Measurements from ENCODE around the gene SECTM1. TPM values are rescaled to one million over a fixed set of nuclear protein-coding genes. Genes with fewer than 3 reads are reported as not detected.

Gene SECTM1
- total RNA-seq, 1 donor from 2014 or later: 0.27 TPM

DNA sequence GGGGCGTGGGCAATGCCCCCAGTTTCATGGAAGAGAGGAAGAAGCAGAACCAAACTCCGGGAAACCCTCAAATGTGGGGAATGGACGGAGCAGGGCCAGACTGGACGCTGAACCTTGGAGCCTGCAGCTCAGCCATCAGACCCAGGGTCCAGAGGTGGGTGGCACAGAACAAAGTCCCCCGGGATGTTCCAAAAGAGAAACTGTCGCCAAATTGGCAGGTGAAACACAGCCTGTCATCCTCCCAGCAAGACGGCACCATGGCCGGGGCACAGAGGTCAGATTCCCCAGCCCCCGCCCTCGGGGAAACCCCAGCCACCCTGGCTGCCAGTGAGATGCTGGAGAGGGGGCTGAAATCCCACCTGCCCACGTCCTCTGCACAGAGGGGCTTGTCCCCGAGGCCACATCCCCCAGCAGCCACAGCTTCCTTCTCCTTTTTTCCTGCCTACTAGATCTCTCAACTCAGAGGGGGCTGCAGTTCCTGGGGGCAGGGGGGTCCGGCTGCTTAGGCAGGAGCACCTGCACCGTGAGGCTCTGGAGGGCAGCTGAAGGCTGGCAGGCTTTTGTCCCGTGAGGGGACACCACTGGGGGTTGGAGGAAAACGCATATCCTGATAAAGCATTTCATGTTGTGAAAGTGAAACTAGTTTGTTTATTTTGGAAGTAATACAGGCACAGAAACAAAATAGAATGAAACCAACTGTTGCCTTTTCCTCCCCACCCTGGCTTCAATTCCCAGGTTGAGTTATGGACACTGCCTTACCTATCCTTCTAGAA lies 1.2 kb upstream of the SECTM1 start:
- H3K9ac ChIP-seq (ENCODE audit: low read length): no peak overlapping the region
- Mint-ChIP-seq H3K4me1 (ENCODE audit: low read depth, unreplicated experiment) (peaks cover 3% of the 10 kb centered on the region), H3K4me3 (ENCODE audit: unreplicated experiment) (no peak overlapping the region), H3K36me3 (ENCODE audit: low read depth, unreplicated experiment) (no peaks in the 10 kb centered on the region), H3K27ac (ENCODE audit: unreplicated experiment) (no peak overlapping the region), H3K27me3 (ENCODE audit: low read depth, unreplicated experiment) (peaks cover 48% of the 10 kb centered on the region), H3K9me3 (ENCODE audit: unreplicated experiment) (no peaks in the 10 kb centered on the region)
- DNase-seq (ENCODE audit: low read depth): no peak
- peaks cover 42% of the 10 kb centered on the region for H3K4me1 ChIP-seq (ENCODE audit: insufficient read depth, low read length)
- no peaks in the 10 kb centered on the region for H3K36me3 ChIP-seq (ENCODE audit: insufficient read depth, low read length)
- no peak for TF ChIP-seq EZH2 (IDR thresholded peaks at IDR 0.05; ENCODE audit: insufficient read depth, low read length)
- TF ChIP-seq, protein P1, sequence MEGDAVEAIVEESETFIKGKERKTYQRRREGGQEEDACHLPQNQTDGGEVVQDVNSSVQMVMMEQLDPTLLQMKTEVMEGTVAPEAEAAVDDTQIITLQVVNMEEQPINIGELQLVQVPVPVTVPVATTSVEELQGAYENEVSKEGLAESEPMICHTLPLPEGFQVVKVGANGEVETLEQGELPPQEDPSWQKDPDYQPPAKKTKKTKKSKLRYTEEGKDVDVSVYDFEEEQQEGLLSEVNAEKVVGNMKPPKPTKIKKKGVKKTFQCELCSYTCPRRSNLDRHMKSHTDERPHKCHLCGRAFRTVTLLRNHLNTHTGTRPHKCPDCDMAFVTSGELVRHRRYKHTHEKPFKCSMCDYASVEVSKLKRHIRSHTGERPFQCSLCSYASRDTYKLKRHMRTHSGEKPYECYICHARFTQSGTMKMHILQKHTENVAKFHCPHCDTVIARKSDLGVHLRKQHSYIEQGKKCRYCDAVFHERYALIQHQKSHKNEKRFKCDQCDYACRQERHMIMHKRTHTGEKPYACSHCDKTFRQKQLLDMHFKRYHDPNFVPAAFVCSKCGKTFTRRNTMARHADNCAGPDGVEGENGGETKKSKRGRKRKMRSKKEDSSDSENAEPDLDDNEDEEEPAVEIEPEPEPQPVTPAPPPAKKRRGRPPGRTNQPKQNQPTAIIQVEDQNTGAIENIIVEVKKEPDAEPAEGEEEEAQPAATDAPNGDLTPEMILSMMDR (IDR thresholded peaks at IDR 0.05; ENCODE audit: insufficient read depth, low read depth, low read length): no peak
- H3K4me3 ChIP-seq (ENCODE audit: insufficient read depth, low read depth, low read length): peak overlapping the region; percentile 35
- H3K79me2 ChIP-seq (ENCODE audit: insufficient read depth, low read length): no peaks in the 10 kb centered on the region
- H4K20me1 ChIP-seq (ENCODE audit: insufficient read depth, low read length): peaks cover 6% of the 10 kb centered on the region
- no peak overlapping the region for H3K27ac ChIP-seq (ENCODE audit: low read depth, low read length)
- FAIRE-seq: no peak
- H2AFZ ChIP-seq (ENCODE audit: low read depth, low read length): no peak overlapping the region
- H3K4me2 ChIP-seq (ENCODE audit: low read length): peak overlapping the region; percentile 81
- H3K27me3 ChIP-seq (ENCODE audit: insufficient read depth, low read length): peaks cover 15% of the 10 kb centered on the region
- no peaks in the 10 kb centered on the region for H3K9me3 ChIP-seq (ENCODE audit: insufficient read depth, low read depth, low read length)

DNA sequence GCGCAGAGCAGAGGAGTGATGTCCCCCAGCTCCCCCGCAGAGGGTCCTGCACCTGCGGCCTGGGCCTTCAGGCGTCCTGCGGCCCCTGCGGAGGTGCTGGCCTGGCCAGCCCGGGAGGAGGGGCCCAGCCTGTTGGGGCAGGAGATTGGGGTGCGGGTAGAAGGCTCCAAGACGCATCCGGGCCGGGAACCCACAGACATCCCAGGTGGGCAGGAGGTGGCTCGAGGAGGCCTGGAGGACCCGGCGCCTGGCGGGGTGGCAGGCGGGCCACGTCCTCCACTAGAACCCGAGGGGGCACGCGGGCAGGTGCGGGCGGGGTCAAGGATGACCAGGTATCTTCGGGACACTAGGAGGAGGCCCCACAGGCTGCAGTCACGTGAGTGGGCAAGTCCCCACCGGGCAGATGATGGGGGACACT lies 647 bp upstream of the SECTM1 start:
- Mint-ChIP-seq H3K27me3 (ENCODE audit: low read depth, unreplicated experiment) (peaks cover 47% of the 10 kb centered on the region), H3K4me3 (ENCODE audit: unreplicated experiment) (no peak overlapping the region), H3K27ac (ENCODE audit: unreplicated experiment) (no peak overlapping the region), H3K9me3 (ENCODE audit: unreplicated experiment) (no peaks in the 10 kb centered on the region), H3K36me3 (ENCODE audit: low read depth, unreplicated experiment) (no peaks in the 10 kb centered on the region), H3K4me1 (ENCODE audit: low read depth, unreplicated experiment) (peaks cover 2% of the 10 kb centered on the region)
- Histone ChIP-seq H4K20me1 (ENCODE audit: insufficient read depth, low read length) (peaks cover 6% of the 10 kb centered on the region), H3K9me3 (ENCODE audit: insufficient read depth, low read depth, low read length) (no peaks in the 10 kb centered on the region), H3K4me1 (ENCODE audit: insufficient read depth, low read length) (peaks cover 38% of the 10 kb centered on the region), H2AFZ (ENCODE audit: low read depth, low read length) (no peak overlapping the region), H3K36me3 (ENCODE audit: insufficient read depth, low read length) (no peaks in the 10 kb centered on the region), H3K4me3 (ENCODE audit: insufficient read depth, low read depth, low read length) (no peak overlapping the region), H3K9ac (ENCODE audit: low read length) (no peak overlapping the region), H3K27me3 (ENCODE audit: insufficient read depth, low read length) (peaks cover 15% of the 10 kb centered on the region), H3K79me2 (ENCODE audit: insufficient read depth, low read length) (no peaks in the 10 kb centered on the region), H3K4me2 (ENCODE audit: low read length) (peak overlapping the region; percentile 88), H3K27ac (ENCODE audit: low read depth, low read length) (no peak overlapping the region)
- DNase-seq (ENCODE audit: low read depth) (no peak), FAIRE-seq (no peak)
- TF ChIP-seq EZH2 (IDR thresholded peaks at IDR 0.05; ENCODE audit: insufficient read depth, low read length): no peak
- TF ChIP-seq, protein P1 (IDR thresholded peaks at IDR 0.05; ENCODE audit: insufficient read depth, low read depth, low read length): no peak

DNA sequence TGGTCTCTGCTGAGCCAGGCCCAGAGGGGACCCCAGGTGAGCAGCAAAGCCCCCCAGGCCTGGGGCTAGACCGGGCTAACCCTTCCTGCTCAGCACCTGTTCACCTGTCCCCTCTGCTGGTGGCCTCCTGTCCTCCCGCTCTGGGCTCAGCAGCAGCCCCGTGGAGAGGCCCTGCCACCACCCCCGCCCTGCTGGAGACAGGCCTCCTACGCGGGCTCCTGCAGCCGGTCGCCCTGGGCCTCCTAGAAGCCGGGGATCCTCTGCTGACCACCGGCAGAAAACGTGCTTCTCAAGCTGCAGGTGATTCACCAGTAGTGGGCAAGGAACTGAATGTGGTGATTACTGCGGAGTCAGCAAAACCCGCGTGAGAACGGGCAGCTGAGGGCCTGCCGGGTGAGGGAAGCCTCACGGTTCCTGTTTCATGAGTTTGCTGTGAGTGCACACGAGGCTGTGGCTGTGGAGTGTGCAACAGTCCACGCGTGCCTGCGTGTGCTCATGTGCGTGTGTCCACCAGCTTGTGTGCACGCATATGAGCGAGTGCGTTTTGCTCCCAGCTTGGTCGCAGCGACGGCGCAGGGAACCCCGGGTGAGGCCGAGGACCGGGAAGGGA lies 792 bp downstream of the SECTM1 start:
- Mint-ChIP-seq H3K27ac (ENCODE audit: unreplicated experiment) (no peak overlapping the region), H3K9me3 (ENCODE audit: unreplicated experiment) (no peaks in the 10 kb centered on the region), H3K36me3 (ENCODE audit: low read depth, unreplicated experiment) (no peaks in the 10 kb centered on the region), H3K4me1 (ENCODE audit: low read depth, unreplicated experiment) (no peaks in the 10 kb centered on the region), H3K4me3 (ENCODE audit: unreplicated experiment) (no peak overlapping the region), H3K27me3 (ENCODE audit: low read depth, unreplicated experiment) (peaks cover 45% of the 10 kb centered on the region)
- DNase-seq (ENCODE audit: low read depth) (peak; percentile 54), FAIRE-seq (no peak)
- Histone ChIP-seq H3K27ac (ENCODE audit: low read depth, low read length) (no peak overlapping the region), H3K4me3 (ENCODE audit: insufficient read depth, low read depth, low read length) (no peak overlapping the region), H3K4me1 (ENCODE audit: insufficient read depth, low read length) (peaks cover 38% of the 10 kb centered on the region), H3K9me3 (ENCODE audit: insufficient read depth, low read depth, low read length) (no peaks in the 10 kb centered on the region), H3K4me2 (ENCODE audit: low read length) (peak overlapping the region; percentile 88), H3K36me3 (ENCODE audit: insufficient read depth, low read length) (no peaks in the 10 kb centered on the region), H3K27me3 (ENCODE audit: insufficient read depth, low read length) (peaks cover 21% of the 10 kb centered on the region), H2AFZ (ENCODE audit: low read depth, low read length) (no peak overlapping the region), H3K9ac (ENCODE audit: low read length) (no peak overlapping the region), H3K79me2 (ENCODE audit: insufficient read depth, low read length) (no peaks in the 10 kb centered on the region), H4K20me1 (ENCODE audit: insufficient read depth, low read length) (peaks cover 6% of the 10 kb centered on the region)
- TF ChIP-seq, protein P1 (IDR thresholded peaks at IDR 0.05; ENCODE audit: insufficient read depth, low read depth, low read length): no peak
- peak; percentile 94 for TF ChIP-seq EZH2 (IDR thresholded peaks at IDR 0.05; ENCODE audit: insufficient read depth, low read length)
